Measurements from ENCODE around the gene ASCL5.

DNA sequence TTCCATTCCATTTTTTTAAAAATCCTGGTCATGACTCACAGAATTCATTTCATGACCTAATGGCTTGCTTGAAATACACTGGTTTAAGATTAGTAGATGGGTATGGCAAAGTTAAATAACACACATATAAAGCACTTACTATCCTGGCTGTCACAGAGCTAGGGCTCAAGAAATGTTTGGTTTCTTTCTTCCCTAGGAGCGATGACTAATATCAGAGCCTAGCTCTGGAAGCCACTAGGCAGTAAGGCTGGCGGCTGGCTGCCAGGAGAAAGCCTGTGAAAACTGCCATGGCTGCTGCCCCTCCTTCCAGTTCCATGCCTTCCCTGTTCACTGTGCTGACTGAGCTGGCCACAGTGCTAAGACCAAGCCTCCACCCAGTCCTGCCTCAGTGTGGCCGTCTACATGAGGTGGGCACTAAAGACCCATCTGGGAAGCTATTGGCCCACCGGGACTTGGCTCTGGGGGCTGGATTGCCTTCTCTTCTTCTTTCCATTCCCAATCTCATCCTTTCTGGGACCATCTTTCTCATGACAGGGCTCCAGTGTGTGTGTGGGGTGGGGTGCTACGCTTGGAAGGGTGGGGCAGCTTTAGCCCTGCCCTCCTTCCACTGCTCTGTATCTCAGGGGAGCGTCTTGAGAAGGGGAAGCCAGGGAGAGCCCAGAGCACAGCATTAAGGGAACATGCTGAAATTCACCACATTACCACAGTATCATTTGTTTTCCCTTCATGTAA lies 10.8 kb upstream of the ASCL5 start:
- TF ChIP-seq, protein P1, sequence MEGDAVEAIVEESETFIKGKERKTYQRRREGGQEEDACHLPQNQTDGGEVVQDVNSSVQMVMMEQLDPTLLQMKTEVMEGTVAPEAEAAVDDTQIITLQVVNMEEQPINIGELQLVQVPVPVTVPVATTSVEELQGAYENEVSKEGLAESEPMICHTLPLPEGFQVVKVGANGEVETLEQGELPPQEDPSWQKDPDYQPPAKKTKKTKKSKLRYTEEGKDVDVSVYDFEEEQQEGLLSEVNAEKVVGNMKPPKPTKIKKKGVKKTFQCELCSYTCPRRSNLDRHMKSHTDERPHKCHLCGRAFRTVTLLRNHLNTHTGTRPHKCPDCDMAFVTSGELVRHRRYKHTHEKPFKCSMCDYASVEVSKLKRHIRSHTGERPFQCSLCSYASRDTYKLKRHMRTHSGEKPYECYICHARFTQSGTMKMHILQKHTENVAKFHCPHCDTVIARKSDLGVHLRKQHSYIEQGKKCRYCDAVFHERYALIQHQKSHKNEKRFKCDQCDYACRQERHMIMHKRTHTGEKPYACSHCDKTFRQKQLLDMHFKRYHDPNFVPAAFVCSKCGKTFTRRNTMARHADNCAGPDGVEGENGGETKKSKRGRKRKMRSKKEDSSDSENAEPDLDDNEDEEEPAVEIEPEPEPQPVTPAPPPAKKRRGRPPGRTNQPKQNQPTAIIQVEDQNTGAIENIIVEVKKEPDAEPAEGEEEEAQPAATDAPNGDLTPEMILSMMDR (IDR thresholded peaks at IDR 0.05; ENCODE audit: poor library complexity), result no peak
- TF ChIP-seq EZH2 (IDR thresholded peaks at IDR 0.05; ENCODE audit: borderline replicate concordance), result no peak
